ENCODE results near the gene PLEKHB2. TPM values are rescaled to one million over a fixed set of nuclear protein-coding genes. Genes with fewer than 3 reads are reported as not detected.

The PLEKHB2 gene
- total RNA-seq = 10 to 100 TPM; 23.8 to 41.3 TPM
- 10 to 100 TPM; 17.4 to 31.3 TPM for polyA plus RNA-seq
- long read RNA-seq, donor 1, full-length matches to known transcripts = 16 of 91 reads
- long read RNA-seq, donor 1, partial matches to known transcripts = 11 of 91 reads
- long read RNA-seq, donor 1, other reads (novel, unspliced or antisense) = 64 of 91 reads
- long read RNA-seq, donor 2, full-length matches to known transcripts = 6 of 27 reads
- long read RNA-seq, donor 2, partial matches to known transcripts = 0 of 27 reads
- long read RNA-seq, donor 2, other reads (novel, unspliced or antisense) = 21 of 27 reads

- WGBS, 2 donors = 1% methylated on average over 64 to 66 of the region's 66 CpGs
- Histone ChIP-seq H3K27ac (ENCODE audit: low read depth in 1 of 2, low read length in 2 of 2) (peak within 1 kb of the TSS; percentile 80 to 97), H3K4me3 (ENCODE audit: low read length in 2 of 2) (peak within 1 kb of the TSS; percentile 91 to 97), H3K9me3 (ENCODE audit: control insufficient read depth, low read length) (no peaks in the 10 kb centered on the region), H3K36me3 (ENCODE audit: control insufficient read depth in 1 of 2, insufficient read depth in 2 of 2, low read length in 1 of 2) (no peaks in the 10 kb centered on the region), H3K4me1 (ENCODE audit: control insufficient read depth in 1 of 2, insufficient read depth in 2 of 2, low read length in 2 of 2) (no peaks in the 10 kb centered on the region), H3K27me3 (ENCODE audit: control insufficient read depth in 1 of 2, insufficient read depth in 2 of 2, low read length in 1 of 2) (no peaks in the 10 kb centered on the region)
- DNase-seq (peak; percentile 95 to 98), ATAC-seq (ENCODE audit: low FRiP score) (peak; percentile 97)
- intact Hi-C loops (cut with DNase I) = loop anchor here in 1 of 2 donors (10.0 kb wide), 1 partner anchor 389 kb away; the partner anchor contains the start of gene MZT2A
Observed at GRCh38 chr2:131105156-131105949, at the start of gene PLEKHB2. Gene PLEKHB2, plus strand, starts transcription at chr2:131105336. Its CDS starts 15,606 bp downstream, at chr2:131120942.

- no peak for DNase-seq
- ATAC-seq (ENCODE audit: low FRiP score) = no peak
- intact Hi-C loops (cut with DNase I) = no loop called here
- Histone ChIP-seq H3K27ac (ENCODE audit: low read depth in 1 of 2, low read length in 2 of 2) (no peak overlapping the region), H3K4me1 (ENCODE audit: control insufficient read depth in 1 of 2, insufficient read depth in 2 of 2, low read length in 2 of 2) (peaks cover 0 to 3% of the 10 kb centered on the region in 2 donors), H3K4me3 (ENCODE audit: low read length in 2 of 2) (no peak overlapping the region), H3K36me3 (ENCODE audit: control insufficient read depth in 1 of 2, insufficient read depth in 2 of 2, low read length in 1 of 2) (peaks cover 0 to 9% of the 10 kb centered on the region in 2 donors), H3K27me3 (ENCODE audit: control insufficient read depth in 1 of 2, insufficient read depth in 2 of 2, low read length in 1 of 2) (no peaks in the 10 kb centered on the region), H3K9me3 (ENCODE audit: control insufficient read depth, low read length) (no peaks in the 10 kb centered on the region)
- 25 to 30% methylated on average over 5 of the region's 5 CpGs for WGBS, 2 donors
Observed at GRCh38 chr2:131056204-131056931, 48.8 kb upstream of the PLEKHB2 start.

- Histone ChIP-seq H3K4me3 (ENCODE audit: low read length in 2 of 2) (no peak overlapping the region), H3K27me3 (ENCODE audit: control insufficient read depth in 1 of 2, insufficient read depth in 2 of 2, low read length in 1 of 2) (no peaks in the 10 kb centered on the region), H3K36me3 (ENCODE audit: control insufficient read depth in 1 of 2, insufficient read depth in 2 of 2, low read length in 1 of 2) (peaks cover 0 to 8% of the 10 kb centered on the region in 2 donors), H3K4me1 (ENCODE audit: control insufficient read depth in 1 of 2, insufficient read depth in 2 of 2, low read length in 2 of 2) (peaks cover 0 to 3% of the 10 kb centered on the region in 2 donors), H3K27ac (ENCODE audit: low read depth in 1 of 2, low read length in 2 of 2) (no peak overlapping the region), H3K9me3 (ENCODE audit: control insufficient read depth, low read length) (no peaks in the 10 kb centered on the region)
- no peak for DNase-seq
- whole genome bisulfite sequencing, 2 donors = 78 to 84% methylated on average over 4 of the region's 4 CpGs
- intact Hi-C loops (cut with DNase I) = no loop called here
- no peak for ATAC-seq (ENCODE audit: low FRiP score)
Observed at GRCh38 chr2:131056932-131057287, 48.2 kb upstream of the PLEKHB2 start.

- peaks cover 0 to 3% of the 10 kb centered on the region in 2 donors for H3K4me1 ChIP-seq (ENCODE audit: control insufficient read depth in 1 of 2, insufficient read depth in 2 of 2, low read length in 2 of 2)
- peaks cover 0 to 6% of the 10 kb centered on the region in 2 donors for H3K36me3 ChIP-seq (ENCODE audit: control insufficient read depth in 1 of 2, insufficient read depth in 2 of 2, low read length in 1 of 2)
- DNase-seq = no peak
- intact Hi-C loops (cut with DNase I) = no loop called here
- ATAC-seq (ENCODE audit: low FRiP score) = no peak
- WGBS, 2 donors = 32 to 39% methylated on average over 8 of the region's 8 CpGs
- no peak overlapping the region for H3K27ac ChIP-seq (ENCODE audit: low read depth in 1 of 2, low read length in 2 of 2)
- no peaks in the 10 kb centered on the region for H3K27me3 ChIP-seq (ENCODE audit: control insufficient read depth in 1 of 2, insufficient read depth in 2 of 2, low read length in 1 of 2)
- no peak overlapping the region for H3K4me3 ChIP-seq (ENCODE audit: low read length in 2 of 2)
- H3K9me3 ChIP-seq (ENCODE audit: control insufficient read depth, low read length) = no peaks in the 10 kb centered on the region
Observed at GRCh38 chr2:131058214-131058843, 46.8 kb upstream of the PLEKHB2 start.

- 89 to 93% methylated on average over 4 of the region's 4 CpGs for WGBS, 2 donors
- H3K4me1 ChIP-seq (ENCODE audit: control insufficient read depth in 1 of 2, insufficient read depth in 2 of 2, low read length in 2 of 2) = peaks cover 0 to 3% of the 10 kb centered on the region in 2 donors
- H3K27me3 ChIP-seq (ENCODE audit: control insufficient read depth in 1 of 2, insufficient read depth in 2 of 2, low read length in 1 of 2) = no peaks in the 10 kb centered on the region
- H3K27ac ChIP-seq (ENCODE audit: low read depth in 1 of 2, low read length in 2 of 2) = no peak overlapping the region
- intact Hi-C loops (cut with DNase I) = no loop called here
- no peak for DNase-seq
- no peaks in the 10 kb centered on the region for H3K9me3 ChIP-seq (ENCODE audit: control insufficient read depth, low read length)
- no peak overlapping the region for H3K4me3 ChIP-seq (ENCODE audit: low read length in 2 of 2)
- ATAC-seq (ENCODE audit: low FRiP score) = no peak
- peaks cover 0 to 6% of the 10 kb centered on the region in 2 donors for H3K36me3 ChIP-seq (ENCODE audit: control insufficient read depth in 1 of 2, insufficient read depth in 2 of 2, low read length in 1 of 2)
Observed at GRCh38 chr2:131058920-131059319, 46.2 kb upstream of the PLEKHB2 start.

GRCh38 chr2:131063501-131064283 lies 41.4 kb upstream of the PLEKHB2 start:
- no peaks in the 10 kb centered on the region for H3K27me3 ChIP-seq (ENCODE audit: control insufficient read depth in 1 of 2, insufficient read depth in 2 of 2, low read length in 1 of 2)
- 51 to 52% methylated on average over 11 of the region's 11 CpGs for WGBS, 2 donors
- H3K9me3 ChIP-seq (ENCODE audit: control insufficient read depth, low read length) = no peaks in the 10 kb centered on the region
- H3K36me3 ChIP-seq (ENCODE audit: control insufficient read depth in 1 of 2, insufficient read depth in 2 of 2, low read length in 1 of 2) = no peaks in the 10 kb centered on the region
- H3K27ac ChIP-seq (ENCODE audit: low read depth in 1 of 2, low read length in 2 of 2) = no peak overlapping the region
- H3K4me3 ChIP-seq (ENCODE audit: low read length in 2 of 2) = no peak overlapping the region
- peaks cover under 1 to 2% of the 10 kb centered on the region in 2 donors for H3K4me1 ChIP-seq (ENCODE audit: control insufficient read depth in 1 of 2, insufficient read depth in 2 of 2, low read length in 2 of 2)
- DNase-seq = no peak
- ATAC-seq (ENCODE audit: low FRiP score) = no peak
- intact Hi-C loops (cut with DNase I) = no loop called here

- Histone ChIP-seq H3K9me3 (ENCODE audit: control insufficient read depth, low read length) (no peaks in the 10 kb centered on the region), H3K27ac (ENCODE audit: low read depth in 1 of 2, low read length in 2 of 2) (no peak overlapping the region), H3K4me1 (ENCODE audit: control insufficient read depth in 1 of 2, insufficient read depth in 2 of 2, low read length in 2 of 2) (peaks cover 0 to 2% of the 10 kb centered on the region in 2 donors), H3K36me3 (ENCODE audit: control insufficient read depth in 1 of 2, insufficient read depth in 2 of 2, low read length in 1 of 2) (no peaks in the 10 kb centered on the region), H3K27me3 (ENCODE audit: control insufficient read depth in 1 of 2, insufficient read depth in 2 of 2, low read length in 1 of 2) (no peaks in the 10 kb centered on the region), H3K4me3 (ENCODE audit: low read length in 2 of 2) (no peak overlapping the region)
- DNase-seq = no peak
- intact Hi-C loops (cut with DNase I) = no loop called here
- no peak for ATAC-seq (ENCODE audit: low FRiP score)
- 73 to 78% methylated on average over 14 of the region's 14 CpGs for WGBS, 2 donors
Observed at GRCh38 chr2:131064589-131065512, 40.3 kb upstream of the PLEKHB2 start.
